GM06990 (cell line): ENCODE results near the gene GLO1.
A peak's percentile ranks its signal among the peaks of the same experiment; 100 is the strongest.

ENCODE experiments used
- DNase-seq: peaks from one replicate; pipeline ENCODE4 v3.0.0-alpha.2; 2011; ENCODE audit not compliant: insufficient read length; ENCODE audit errors: extremely low read depth
- H3K27me3 ChIP-seq: replicated peaks from 2 replicates; pipeline ENCODE4 v1.6.0; 2011; ENCODE audit warnings: low read length; ENCODE audit not compliant: control insufficient read depth, insufficient read depth
- H3K36me3 ChIP-seq: 2 replicates; pipeline ENCODE4 v1.5.1; 2011; ENCODE audit warnings: low read length; ENCODE audit not compliant: control insufficient read depth, insufficient read depth
- H3K4me3 ChIP-seq: replicated peaks from 2 replicates; pipeline ENCODE4 v1.5.1; 2011; ENCODE audit warnings: low read depth, mild to moderate bottlenecking, control low read depth, low read length
- CTCF ChIP-seq: IDR thresholded peaks from 2 replicates; pipeline ENCODE4 v1.5.1; 2011; ENCODE audit warnings: low read length, control low read depth, mild to moderate bottlenecking, inconsistent platforms; ENCODE audit not compliant: insufficient read depth, poor library complexity, severe bottlenecking

GLO1 gene

DNA sequence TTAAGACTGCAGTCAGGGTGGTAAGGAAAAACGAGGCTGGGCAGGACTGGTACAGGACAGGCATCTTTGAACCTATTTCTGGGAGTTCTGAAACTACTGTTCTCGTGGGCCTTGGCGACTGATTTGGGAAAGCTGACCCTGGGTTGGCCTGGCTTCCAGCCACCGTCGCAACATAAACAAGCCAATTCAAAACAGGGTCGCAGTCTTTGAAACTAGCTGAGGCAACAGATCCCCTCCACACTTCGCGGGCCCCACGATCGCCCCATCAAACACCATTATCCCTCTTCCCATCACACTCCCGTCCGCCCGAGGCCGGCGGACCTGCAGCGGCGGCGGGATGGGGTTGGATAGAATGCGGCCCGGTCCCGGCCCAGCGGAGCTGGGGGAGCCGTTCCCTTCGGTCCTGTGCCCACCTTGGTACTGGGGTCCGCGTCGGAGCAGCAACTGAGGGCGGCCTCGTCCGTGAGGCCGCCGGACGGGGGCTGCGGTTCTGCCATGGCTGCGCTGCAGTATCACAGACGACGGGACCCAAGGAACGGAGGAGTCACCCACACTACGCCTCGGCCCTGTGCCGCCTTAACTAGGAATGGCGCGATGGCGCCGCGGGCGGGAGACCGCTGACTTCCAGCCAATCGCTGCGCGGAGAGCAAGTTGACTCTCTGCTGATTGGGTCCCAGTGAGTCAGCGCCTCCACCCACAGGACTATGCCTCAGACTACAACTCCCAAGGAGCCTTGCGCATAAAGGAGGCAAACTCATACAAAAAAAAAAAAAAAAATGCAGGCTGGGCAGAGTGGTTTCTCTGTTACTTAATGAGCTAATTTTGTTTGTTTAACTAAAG lies at the start of gene GLO1:
Gene GLO1, minus strand, starts transcription at position 588 of the 840 bp plus-strand sequence. Its CDS starts 91 bp downstream, at position 497.
- no peaks in the 10 kb centered on the region for H3K27me3 ChIP-seq
- H3K4me3 ChIP-seq, result peak within 1 kb of the TSS; percentile 80
- peak; percentile 97 for DNase-seq
- no peaks in the 10 kb centered on the region for H3K36me3 ChIP-seq
- no peak for TF ChIP-seq CTCF

DNA sequence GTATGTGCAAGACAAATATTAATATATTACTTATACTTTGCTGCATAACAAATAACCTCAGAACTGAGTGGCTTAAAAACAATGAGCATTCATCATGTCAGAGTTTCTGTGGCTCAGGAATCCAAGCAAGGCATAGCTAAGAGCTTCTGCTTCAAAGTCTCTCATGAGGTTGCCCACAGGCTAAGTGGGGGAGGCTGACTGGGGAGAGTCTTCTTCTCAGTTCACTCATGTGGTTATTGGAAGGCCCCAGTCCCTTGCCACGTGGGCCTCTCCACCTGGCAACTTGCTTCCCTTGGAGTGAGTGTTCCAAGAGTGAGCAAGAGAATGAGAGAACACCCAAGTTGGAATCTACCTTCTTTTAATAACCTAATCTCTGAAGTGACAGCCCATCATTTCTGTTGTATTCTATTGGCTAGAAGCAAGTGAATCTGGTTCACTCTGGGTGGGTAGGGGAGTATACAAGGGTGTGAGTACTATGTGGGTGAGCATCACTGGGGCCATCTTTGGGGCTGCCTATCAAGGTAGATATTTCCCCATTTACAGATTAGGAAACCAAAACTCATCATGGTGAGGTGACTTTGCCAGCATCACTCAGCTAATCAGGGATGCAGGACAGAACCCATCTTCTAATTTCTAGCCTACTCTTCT lies 48.1 kb upstream of the GLO1 start:
- no peak for DNase-seq
- TF ChIP-seq CTCF, result no peak
- Histone ChIP-seq H3K36me3 (no peaks in the 10 kb centered on the region), H3K27me3 (no peaks in the 10 kb centered on the region), H3K4me3 (no peak overlapping the region)

DNA sequence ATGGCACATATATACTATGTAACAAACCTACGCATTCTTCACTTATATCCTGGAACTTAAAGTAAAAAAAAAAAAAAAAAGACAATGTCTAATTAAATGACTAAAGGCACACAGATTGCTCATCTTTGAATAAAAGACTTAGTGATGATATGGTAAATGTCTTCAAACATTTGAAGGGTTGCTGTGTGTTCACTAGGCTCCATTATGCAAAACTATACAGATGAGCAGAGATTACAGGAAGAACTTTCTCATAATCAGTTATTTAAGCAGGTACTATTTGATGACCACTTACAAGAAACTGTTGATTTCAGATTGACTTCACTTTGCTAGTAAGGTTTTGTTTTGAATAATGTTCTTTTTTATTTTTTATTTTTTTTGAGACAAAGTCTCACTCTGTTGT lies 46.5 kb upstream of the GLO1 start:
- Histone ChIP-seq H3K27me3 (no peaks in the 10 kb centered on the region), H3K36me3 (no peaks in the 10 kb centered on the region), H3K4me3 (no peak overlapping the region)
- TF ChIP-seq CTCF, result no peak
- DNase-seq, result no peak

DNA sequence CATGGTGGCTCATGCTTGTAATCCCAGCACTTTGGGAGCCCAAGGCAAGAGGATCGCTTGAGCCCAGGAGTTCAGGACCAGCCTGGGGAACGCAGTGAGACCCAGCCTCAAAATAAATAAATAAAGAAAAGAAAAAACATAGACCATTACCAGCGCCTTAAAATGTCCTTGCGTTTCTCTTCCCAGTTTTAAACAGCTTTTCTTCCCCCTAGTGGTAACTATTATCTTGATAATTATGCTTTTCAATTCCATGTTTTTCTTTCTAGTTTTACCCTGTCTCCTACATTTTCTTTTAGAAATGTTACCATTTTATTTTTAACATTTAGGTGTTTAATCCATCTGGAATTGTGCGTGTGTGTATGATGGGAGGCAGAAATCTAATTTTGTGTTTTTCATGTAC lies 36.6 kb upstream of the GLO1 start:
- Histone ChIP-seq H3K4me3 (no peak overlapping the region), H3K36me3 (no peaks in the 10 kb centered on the region), H3K27me3 (no peaks in the 10 kb centered on the region)
- no peak for TF ChIP-seq CTCF
- no peak for DNase-seq

GRCh38 chr6:38738261-38738660 lies 35.3 kb upstream of the GLO1 start:
- Histone ChIP-seq H3K27me3 (no peaks in the 10 kb centered on the region), H3K4me3 (no peak overlapping the region), H3K36me3 (no peaks in the 10 kb centered on the region)
- no peak for TF ChIP-seq CTCF
- no peak for DNase-seq
